HEK293T (cell line): Measurements from ENCODE around the gene ADCY1.
A peak's percentile ranks its signal among the peaks of the same experiment; 100 is the strongest.

ENCODE experiments used
- CTCF ChIA-PET: fragments of 350-600 bp; formaldehyde crosslinking; extraction: SDS; loops from one replicate; lab custom pipeline; 2021; ENCODE audit warnings: antibody characterized with exemption, inconsistent platforms; lab: Yijun Ruan, JAX
- POLR2A ChIA-PET: fragments of 350-600 bp; formaldehyde crosslinking; extraction: SDS; loops from one replicate; lab custom pipeline; 2020; ENCODE audit warnings: antibody characterized with exemption, inconsistent platforms; lab: Yijun Ruan, JAX
- DNase-seq: peaks from one replicate; pipeline ENCODE4 v3.0.0; 2012; ENCODE audit warnings: mixed read lengths; ENCODE audit errors: extremely low spot score
- ARNT ChIP-seq: fragments of 450-650 bp; IDR thresholded peaks from 2 replicates; pipeline ENCODE4 v1.6.1; 2017; ENCODE audit warnings: mild to moderate bottlenecking
- BHLHE40 ChIP-seq: fragments of 450-650 bp; IDR thresholded peaks from 2 replicates; pipeline ENCODE4 v1.6.1; 2016; ENCODE audit warnings: mild to moderate bottlenecking, moderate library complexity, borderline replicate concordance
- CTBP1 ChIP-seq: fragments of 450-650 bp; IDR thresholded peaks from 2 replicates; pipeline ENCODE4 v1.6.1; 2016; ENCODE audit warnings: borderline replicate concordance
- ELF4 ChIP-seq: fragments of 450-650 bp; IDR thresholded peaks from 2 replicates; pipeline ENCODE4 v1.6.1; 2017; ENCODE audit warnings: antibody characterized with exemption
- FOXA1 ChIP-seq: fragments of 450-650 bp; IDR thresholded peaks from 2 replicates; pipeline ENCODE4 v1.6.1; 2016; ENCODE audit warnings: mild to moderate bottlenecking
- FOXK2 ChIP-seq: fragments of 450-650 bp; IDR thresholded peaks from 2 replicates; pipeline ENCODE4 v1.6.1; 2016; ENCODE audit warnings: mild to moderate bottlenecking
- FOXM1 ChIP-seq: fragments of 450-650 bp; IDR thresholded peaks from 2 replicates; pipeline ENCODE4 v1.6.1; 2017; ENCODE audit warnings: mild to moderate bottlenecking, borderline replicate concordance
- HDGF ChIP-seq: fragments of 450-650 bp; IDR thresholded peaks from 2 replicates; pipeline ENCODE4 v1.6.1; 2017; ENCODE audit warnings: antibody characterized with exemption, borderline replicate concordance
- L3MBTL2 ChIP-seq: fragments of 450-650 bp; conservative IDR thresholded peaks from 2 replicates; pipeline ENCODE4 v1.6.1; 2016; ENCODE audit warnings: mild to moderate bottlenecking
- LEF1 ChIP-seq: fragments of 450-650 bp; IDR thresholded peaks from 2 replicates; pipeline ENCODE4 v1.6.1; 2017; ENCODE audit warnings: mild to moderate bottlenecking, borderline replicate concordance
- NFRKB ChIP-seq: fragments of 450-650 bp; IDR thresholded peaks from 2 replicates; pipeline ENCODE4 v1.6.1; 2016; ENCODE audit warnings: mild to moderate bottlenecking, moderate library complexity
- SP1 ChIP-seq: fragments of 450-650 bp; IDR thresholded peaks from 2 replicates; pipeline ENCODE4 v1.6.1; 2017
- SUZ12 ChIP-seq: fragments of 450-650 bp; IDR thresholded peaks from 2 replicates; pipeline ENCODE4 v1.6.1; 2016; ENCODE audit warnings: mild to moderate bottlenecking
- TARDBP ChIP-seq: fragments of 450-650 bp; IDR thresholded peaks from 2 replicates; pipeline ENCODE4 v1.6.1; 2016
- ZNF384 ChIP-seq: fragments of 450-650 bp; IDR thresholded peaks from 2 replicates; pipeline ENCODE4 v1.6.1; 2016
- TF ChIP-seq, protein P1 (sequence below): fragments of 450-650 bp; IDR thresholded peaks from 2 replicates; pipeline ENCODE4 v1.6.1; 2016

The ADCY1 gene

GRCh38 chr7:45662018-45662417 is 87.8 kb downstream of the ADCY1 start:
- TF ChIP-seq, protein P1, sequence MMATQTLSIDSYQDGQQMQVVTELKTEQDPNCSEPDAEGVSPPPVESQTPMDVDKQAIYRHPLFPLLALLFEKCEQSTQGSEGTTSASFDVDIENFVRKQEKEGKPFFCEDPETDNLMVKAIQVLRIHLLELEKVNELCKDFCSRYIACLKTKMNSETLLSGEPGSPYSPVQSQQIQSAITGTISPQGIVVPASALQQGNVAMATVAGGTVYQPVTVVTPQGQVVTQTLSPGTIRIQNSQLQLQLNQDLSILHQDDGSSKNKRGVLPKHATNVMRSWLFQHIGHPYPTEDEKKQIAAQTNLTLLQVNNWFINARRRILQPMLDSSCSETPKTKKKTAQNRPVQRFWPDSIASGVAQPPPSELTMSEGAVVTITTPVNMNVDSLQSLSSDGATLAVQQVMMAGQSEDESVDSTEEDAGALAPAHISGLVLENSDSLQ = no peak
- TF ChIP-seq LEF1 = no peak
- no peak for TF ChIP-seq NFRKB
- no peak for TF ChIP-seq CTBP1
- no peak for TF ChIP-seq SP1
- no peak for TF ChIP-seq HDGF
- TF ChIP-seq SUZ12 = no peak
- TF ChIP-seq FOXA1 = no peak
- no peak for TF ChIP-seq ELF4
- TF ChIP-seq L3MBTL2 = no peak
- no peak for TF ChIP-seq FOXK2
- TF ChIP-seq BHLHE40 = no peak
- no peak for TF ChIP-seq FOXM1
- no peak for TF ChIP-seq ZNF384
- TF ChIP-seq ARNT = no peak
- TF ChIP-seq TARDBP = no peak
- ChIA-PET POLR2A (no interaction called here), CTCF (no interaction called here)
- DNase-seq = no peak

- DNase-seq = no peak
- TF ChIP-seq BHLHE40 = no peak
- no peak for TF ChIP-seq ELF4
- no peak for TF ChIP-seq L3MBTL2
- ChIA-PET CTCF (interaction anchor here (1.1 kb wide), 2 partner anchors 8 to 35 kb away, joined by 3 to 4 read pairs; no protein-coding TSS in a partner anchor), POLR2A (no interaction called here)
Measured at GRCh38 chr7:45662540-45663166, 88.5 kb downstream of the ADCY1 start.

DNA sequence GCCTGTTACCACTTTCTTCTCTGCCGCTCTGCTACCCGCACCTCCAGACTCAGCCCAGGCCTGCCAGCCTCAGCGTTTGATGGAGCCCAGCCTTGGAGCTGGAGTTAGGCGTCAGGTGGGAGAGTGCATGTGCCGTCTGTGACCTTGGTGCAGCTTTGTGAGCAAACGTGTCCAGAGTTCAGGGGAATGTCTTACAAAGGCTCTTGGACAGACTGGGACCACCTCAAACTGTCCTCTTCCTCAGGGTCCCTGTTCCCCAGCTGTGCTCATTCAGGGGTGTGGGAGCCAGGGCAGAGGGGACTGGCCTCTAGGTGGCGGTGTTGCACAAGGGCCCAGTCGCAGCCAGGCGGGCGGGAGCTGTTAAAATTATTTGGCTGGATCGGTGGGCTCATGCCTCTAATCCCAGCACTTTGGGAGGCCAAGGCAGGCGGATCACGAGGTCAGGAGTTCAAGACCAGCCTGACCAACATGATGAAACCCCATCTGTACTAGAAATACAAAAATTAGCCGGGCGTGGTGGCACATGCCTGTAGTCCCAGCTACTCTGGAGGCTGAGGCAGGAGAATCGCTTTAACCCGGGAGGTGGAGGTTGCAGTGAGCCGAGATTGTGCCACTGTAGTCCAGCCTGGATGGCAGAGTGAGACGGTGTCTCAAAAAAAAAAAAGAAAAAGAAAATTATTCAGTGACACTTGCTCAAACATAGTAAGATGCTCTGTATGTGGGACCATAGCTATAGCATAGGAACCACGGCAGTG is 89.2 kb downstream of the ADCY1 start:
- TF ChIP-seq FOXK2 (no peak), HDGF (no peak), SP1 (no peak), FOXM1 (no peak), ZNF384 (no peak), LEF1 (no peak), SUZ12 (no peak), TARDBP (no peak), NFRKB (no peak), CTBP1 (no peak), FOXA1 (no peak), ELF4 (no peak), L3MBTL2 (no peak), BHLHE40 (no peak), ARNT (no peak)
- TF ChIP-seq, protein P1 = no peak
- ChIA-PET CTCF (interaction anchor here (0.6 to 1.1 kb wide), 4 partner anchors 9 to 806 kb away, joined by 3 to 7 read pairs (median 4); no protein-coding TSS in a partner anchor), POLR2A (no interaction called here)
- DNase-seq = peak; percentile 18

- ChIA-PET POLR2A (no interaction called here), CTCF (interaction anchor here (0.6 to 1.1 kb wide), 5 partner anchors 9 to 805 kb away, joined by 3 to 10 read pairs (median 4); no protein-coding TSS in a partner anchor)
- DNase-seq = no peak
- TF ChIP-seq SUZ12 (no peak), FOXK2 (no peak), HDGF (no peak), BHLHE40 (no peak), FOXM1 (no peak), SP1 (no peak), NFRKB (no peak), ARNT (no peak), LEF1 (no peak), FOXA1 (no peak), CTBP1 (no peak), L3MBTL2 (no peak), TARDBP (no peak), ELF4 (no peak), ZNF384 (no peak)
- TF ChIP-seq, protein P1 = no peak
Measured at GRCh38 chr7:45663965-45664633, 89.9 kb downstream of the ADCY1 start.

GRCh38 chr7:45665172-45665571 is 91.0 kb downstream of the ADCY1 start:
- POLR2A ChIA-PET = no interaction called here
- CTCF ChIA-PET = interaction anchor here (0.6 kb wide), 1 partner anchor 14 kb away, joined by 10 read pairs; no protein-coding TSS in a partner anchor
- TF ChIP-seq HDGF = no peak
- TF ChIP-seq FOXM1 = no peak
- TF ChIP-seq BHLHE40 = no peak
- TF ChIP-seq TARDBP = no peak
- TF ChIP-seq SP1 = no peak
- TF ChIP-seq CTBP1 = no peak
- TF ChIP-seq ARNT = no peak
- TF ChIP-seq SUZ12 = no peak
- TF ChIP-seq ZNF384 = no peak
- TF ChIP-seq, protein P1 = no peak
- no peak for TF ChIP-seq FOXA1
- TF ChIP-seq LEF1 = no peak
- TF ChIP-seq L3MBTL2 = no peak
- no peak for TF ChIP-seq NFRKB
- no peak for DNase-seq
